Measurements from ENCODE around the gene FKBP1A.
"Not testable (repeated sequence)": the region's sequence is repeated elsewhere in the genome, so short reads cannot be mapped to it uniquely, and the experiment has no call there.

Gene FKBP1A

DNA sequence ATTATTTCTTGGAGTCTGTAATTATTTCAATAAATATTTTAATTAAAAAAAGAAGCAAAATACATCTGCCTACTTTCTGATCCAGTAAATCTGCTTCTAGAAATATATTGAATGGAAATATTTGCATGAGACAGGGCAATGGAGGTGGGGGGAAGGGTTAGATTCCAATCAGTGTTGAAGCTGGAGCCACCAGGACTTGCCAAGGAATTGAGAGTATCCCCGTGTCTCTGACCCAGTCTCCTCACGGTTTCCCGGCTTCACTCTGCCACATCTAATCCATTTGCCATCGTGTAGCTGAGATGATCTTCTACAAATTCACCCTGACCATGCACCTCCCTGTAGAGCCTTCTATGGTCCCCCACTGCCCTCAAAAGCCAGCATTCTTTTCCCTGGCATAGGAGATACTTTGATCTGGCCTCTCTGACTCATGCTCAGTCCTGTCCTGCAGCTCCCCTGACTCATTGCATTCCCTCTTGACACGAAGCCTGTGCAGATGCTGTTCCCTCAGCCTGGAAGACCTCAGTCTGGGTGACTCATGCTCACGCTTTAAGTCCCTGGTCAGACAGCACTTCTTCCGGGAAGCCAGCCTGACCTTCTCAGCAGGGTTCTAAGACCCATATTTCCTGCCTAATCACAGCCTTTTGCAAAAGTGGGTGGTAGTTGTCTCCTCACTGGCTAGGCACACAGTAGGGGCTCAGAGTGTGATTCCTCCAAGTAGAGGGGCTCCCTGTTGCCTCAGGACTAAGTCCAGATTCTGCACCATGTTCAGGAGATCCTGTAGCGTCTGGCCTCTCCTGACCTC, 23.0 kb upstream of the FKBP1A start:
- H3K4me1 ChIP-seq (ENCODE audit: control insufficient read depth, insufficient read depth, low read length) = no peaks in the 10 kb centered on the region
- H3K9me3 ChIP-seq (ENCODE audit: control insufficient read depth, insufficient read depth, low read length) = no peaks in the 10 kb centered on the region
- no peaks in the 10 kb centered on the region for H3K36me3 ChIP-seq (ENCODE audit: control insufficient read depth, insufficient read depth, low read length)
- H3K27me3 ChIP-seq (ENCODE audit: control insufficient read depth, insufficient read depth, low read length) = no peaks in the 10 kb centered on the region
- H3K4me3 ChIP-seq (ENCODE audit: low read depth, low read length) = no peak overlapping the region
- no peak overlapping the region for H3K9ac ChIP-seq (ENCODE audit: low read depth, low read length)

DNA sequence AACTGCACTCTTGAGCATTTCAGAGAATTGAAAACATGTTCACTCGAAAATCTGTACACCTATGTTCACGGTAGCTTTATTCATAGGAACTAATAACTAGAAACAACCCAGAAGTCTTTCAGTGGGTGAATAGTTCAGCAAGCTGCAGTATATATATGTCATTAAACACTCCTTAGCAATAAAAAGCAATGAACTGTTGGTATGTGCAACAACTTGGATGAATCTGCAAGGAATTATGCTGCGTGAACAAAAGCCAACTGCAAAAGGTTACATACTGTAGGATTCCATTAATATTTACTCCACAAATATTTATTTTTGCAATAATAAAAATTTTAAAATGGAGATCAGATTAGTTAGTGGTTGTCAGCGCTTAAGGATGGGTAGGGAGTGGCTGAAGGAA, 22.1 kb upstream of the FKBP1A start:
- H3K36me3 ChIP-seq (ENCODE audit: control insufficient read depth, insufficient read depth, low read length) = no peaks in the 10 kb centered on the region
- no peaks in the 10 kb centered on the region for H3K27me3 ChIP-seq (ENCODE audit: control insufficient read depth, insufficient read depth, low read length)
- H3K4me3 ChIP-seq (ENCODE audit: low read depth, low read length) = no peak overlapping the region
- no peaks in the 10 kb centered on the region for H3K9me3 ChIP-seq (ENCODE audit: control insufficient read depth, insufficient read depth, low read length)
- H3K9ac ChIP-seq (ENCODE audit: low read depth, low read length) = no peak overlapping the region
- H3K4me1 ChIP-seq (ENCODE audit: control insufficient read depth, insufficient read depth, low read length) = no peaks in the 10 kb centered on the region

GRCh38 chr20:1405801-1406200, 12.9 kb upstream of the FKBP1A start:
- H3K4me3 ChIP-seq (ENCODE audit: low read depth, low read length) = no peak overlapping the region
- H3K27me3 ChIP-seq (ENCODE audit: control insufficient read depth, insufficient read depth, low read length) = peaks cover 3% of the 10 kb centered on the region
- no peak overlapping the region for H3K9ac ChIP-seq (ENCODE audit: low read depth, low read length)
- H3K36me3 ChIP-seq (ENCODE audit: control insufficient read depth, insufficient read depth, low read length) = no peaks in the 10 kb centered on the region
- H3K4me1 ChIP-seq (ENCODE audit: control insufficient read depth, insufficient read depth, low read length) = no peaks in the 10 kb centered on the region
- H3K9me3 ChIP-seq (ENCODE audit: control insufficient read depth, insufficient read depth, low read length) = no peaks in the 10 kb centered on the region

DNA sequence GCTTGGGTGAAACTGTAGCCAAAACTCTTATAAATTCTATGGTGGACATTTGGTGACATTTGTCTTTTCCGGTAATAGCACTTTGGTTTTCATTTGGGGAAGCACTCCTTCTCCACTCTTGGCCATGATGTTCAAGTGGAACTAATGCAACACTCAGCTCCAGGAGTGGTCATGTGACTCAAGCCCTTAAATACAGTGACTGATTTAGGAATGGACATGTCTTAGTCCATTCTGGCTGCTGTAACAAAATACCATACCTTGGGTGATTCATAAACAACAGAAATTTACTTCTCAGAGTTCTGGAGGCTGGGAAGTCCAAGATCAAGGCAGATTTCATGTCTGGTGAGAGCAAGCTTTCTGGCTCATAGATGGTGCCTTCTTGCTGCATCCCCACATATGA, 10.8 kb upstream of the FKBP1A start:
- Histone ChIP-seq H3K9me3 (ENCODE audit: control insufficient read depth, insufficient read depth, low read length) (no peaks in the 10 kb centered on the region), H3K4me1 (ENCODE audit: control insufficient read depth, insufficient read depth, low read length) (no peaks in the 10 kb centered on the region), H3K36me3 (ENCODE audit: control insufficient read depth, insufficient read depth, low read length) (no peaks in the 10 kb centered on the region), H3K9ac (ENCODE audit: low read depth, low read length) (no peak overlapping the region), H3K4me3 (ENCODE audit: low read depth, low read length) (no peak overlapping the region), H3K27me3 (ENCODE audit: control insufficient read depth, insufficient read depth, low read length) (no peaks in the 10 kb centered on the region)

- H3K4me3 ChIP-seq (ENCODE audit: low read depth, low read length) = no peak overlapping the region
- H3K9me3 ChIP-seq (ENCODE audit: control insufficient read depth, insufficient read depth, low read length) = no peaks in the 10 kb centered on the region
- H3K9ac ChIP-seq (ENCODE audit: low read depth, low read length) = no peak overlapping the region
- H3K4me1 ChIP-seq (ENCODE audit: control insufficient read depth, insufficient read depth, low read length) = no peaks in the 10 kb centered on the region
- H3K36me3 ChIP-seq (ENCODE audit: control insufficient read depth, insufficient read depth, low read length) = no peaks in the 10 kb centered on the region
- peaks cover 3% of the 10 kb centered on the region for H3K27me3 ChIP-seq (ENCODE audit: control insufficient read depth, insufficient read depth, low read length)
These were observed 9.3 kb upstream of the FKBP1A start for GRCh38 chr20:1402149-1402548.

DNA sequence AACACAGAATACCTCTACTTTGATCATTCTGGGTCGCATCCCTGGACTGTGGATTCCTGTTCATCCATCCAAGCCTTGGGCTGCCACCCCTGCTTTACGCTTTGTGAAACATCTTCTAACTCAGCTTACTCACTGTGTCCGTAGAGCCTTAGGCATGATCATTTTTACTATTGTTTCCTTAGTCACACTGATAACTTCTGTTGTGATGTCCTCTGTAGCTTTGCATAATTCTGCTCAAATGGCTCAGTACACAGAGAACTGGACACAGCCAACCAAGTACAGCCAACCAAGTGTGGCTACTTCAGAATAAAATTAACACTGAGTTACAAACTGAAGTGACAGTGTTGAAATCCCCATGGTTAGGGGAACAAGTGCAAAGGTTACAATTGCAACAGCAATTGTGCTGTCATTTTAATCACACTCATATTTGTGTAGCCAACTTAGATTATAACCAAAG, 8.6 kb upstream of the FKBP1A start:
- Histone ChIP-seq H3K4me1 (ENCODE audit: control insufficient read depth, insufficient read depth, low read length) (no peaks in the 10 kb centered on the region), H3K4me3 (ENCODE audit: low read depth, low read length) (no peak overlapping the region), H3K27me3 (ENCODE audit: control insufficient read depth, insufficient read depth, low read length) (peaks cover 5% of the 10 kb centered on the region), H3K9ac (ENCODE audit: low read depth, low read length) (no peak overlapping the region), H3K9me3 (ENCODE audit: control insufficient read depth, insufficient read depth, low read length) (no peaks in the 10 kb centered on the region), H3K36me3 (ENCODE audit: control insufficient read depth, insufficient read depth, low read length) (no peaks in the 10 kb centered on the region)

GRCh38 chr20:1399678-1400366, 7.0 kb upstream of the FKBP1A start:
- not testable (repeated sequence) for H3K36me3 ChIP-seq (ENCODE audit: control insufficient read depth, insufficient read depth, low read length); H3K9ac ChIP-seq (ENCODE audit: low read depth, low read length)
- peaks cover 12% of the 10 kb centered on the region for H3K27me3 ChIP-seq (ENCODE audit: control insufficient read depth, insufficient read depth, low read length)

DNA sequence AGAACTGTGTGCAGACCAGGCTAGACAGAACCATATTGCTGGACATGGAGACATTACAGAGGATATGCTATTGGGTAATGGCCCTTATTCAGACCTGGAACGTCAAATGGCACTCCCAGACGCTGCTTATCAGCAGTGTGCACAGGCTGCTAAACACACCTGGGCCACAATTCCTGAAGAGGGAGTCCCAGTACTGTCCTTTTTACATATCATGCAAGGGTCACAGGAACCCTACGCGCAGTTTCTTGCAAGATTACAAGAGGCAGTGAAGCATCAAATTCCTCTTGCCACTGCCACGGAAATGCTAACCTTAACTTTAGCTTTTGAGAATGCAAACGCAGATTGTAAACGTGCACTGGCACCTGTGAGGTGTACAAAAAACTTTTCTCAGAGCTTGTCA, 5.3 kb upstream of the FKBP1A start:
- not testable (repeated sequence) for H3K4me1 ChIP-seq (ENCODE audit: control insufficient read depth, insufficient read depth, low read length); H3K4me3 ChIP-seq (ENCODE audit: low read depth, low read length); H3K36me3 ChIP-seq (ENCODE audit: control insufficient read depth, insufficient read depth, low read length); H3K9me3 ChIP-seq (ENCODE audit: control insufficient read depth, insufficient read depth, low read length); H3K9ac ChIP-seq (ENCODE audit: low read depth, low read length)
- H3K27me3 ChIP-seq (ENCODE audit: control insufficient read depth, insufficient read depth, low read length) = peaks cover 12% of the 10 kb centered on the region

More at GRCh38 chr20:1399678-1400366, 7.0 kb upstream of the FKBP1A start:
- not testable (repeated sequence) for H3K9me3 ChIP-seq (ENCODE audit: control insufficient read depth, insufficient read depth, low read length); H3K4me3 ChIP-seq (ENCODE audit: low read depth, low read length); H3K4me1 ChIP-seq (ENCODE audit: control insufficient read depth, insufficient read depth, low read length)

DNA sequence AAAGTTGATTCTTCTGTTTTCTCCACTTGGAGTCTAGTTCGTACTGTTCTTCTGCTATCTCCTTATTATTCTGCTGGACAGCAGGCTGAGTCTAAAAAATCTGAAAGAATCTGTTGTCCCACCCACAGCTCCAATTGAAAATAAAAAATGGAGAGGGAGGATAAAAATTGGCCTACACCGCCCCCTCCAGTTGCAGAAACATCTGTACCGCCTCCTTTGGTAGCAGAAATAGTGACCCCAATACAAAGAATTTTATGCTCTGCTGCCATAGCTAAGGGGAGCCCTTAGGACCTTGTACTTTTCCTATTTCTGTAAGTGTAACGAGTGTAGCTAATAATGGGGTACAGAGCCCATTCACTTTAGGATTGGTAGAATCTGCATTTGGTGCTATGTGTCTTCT, 4.9 kb upstream of the FKBP1A start:
- H3K9ac ChIP-seq (ENCODE audit: low read depth, low read length) = no peak overlapping the region
- no peaks in the 10 kb centered on the region for H3K9me3 ChIP-seq (ENCODE audit: control insufficient read depth, insufficient read depth, low read length)
- no peaks in the 10 kb centered on the region for H3K4me1 ChIP-seq (ENCODE audit: control insufficient read depth, insufficient read depth, low read length)
- no peaks in the 10 kb centered on the region for H3K36me3 ChIP-seq (ENCODE audit: control insufficient read depth, insufficient read depth, low read length)
- H3K27me3 ChIP-seq (ENCODE audit: control insufficient read depth, insufficient read depth, low read length) = peaks cover 12% of the 10 kb centered on the region
- no peak overlapping the region for H3K4me3 ChIP-seq (ENCODE audit: low read depth, low read length)

DNA sequence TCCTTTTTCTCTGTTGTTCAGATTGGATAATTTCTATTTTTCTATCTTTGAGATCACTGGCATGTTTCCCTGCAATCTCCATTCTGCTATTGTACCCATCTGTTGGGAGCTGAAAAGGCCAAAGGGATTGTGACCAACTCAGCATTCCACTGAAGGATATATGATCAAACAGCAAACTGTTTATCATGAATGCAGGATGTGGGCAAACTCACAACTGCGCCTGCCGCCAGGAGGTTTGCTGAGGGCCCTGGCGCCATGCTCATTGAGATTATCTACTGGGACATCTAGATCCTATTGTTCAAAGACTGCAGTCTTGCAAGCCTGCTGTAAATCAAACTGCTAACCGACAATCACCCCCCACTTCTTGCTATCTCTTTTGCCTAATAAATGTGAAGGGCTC, 3.8 kb upstream of the FKBP1A start:
- peaks cover 2% of the 10 kb centered on the region for H3K4me1 ChIP-seq (ENCODE audit: control insufficient read depth, insufficient read depth, low read length)

GRCh38 chr20:1396264-1396663, 3.4 kb upstream of the FKBP1A start:
- Histone ChIP-seq H3K4me3 (ENCODE audit: low read depth, low read length) (no peak overlapping the region), H3K27me3 (ENCODE audit: control insufficient read depth, insufficient read depth, low read length) (peaks cover 12% of the 10 kb centered on the region)

More for the DNA sequence above, 3.8 kb upstream of the FKBP1A start:
- H3K9ac ChIP-seq (ENCODE audit: low read depth, low read length) = no peak overlapping the region
- no peaks in the 10 kb centered on the region for H3K36me3 ChIP-seq (ENCODE audit: control insufficient read depth, insufficient read depth, low read length)
- H3K4me3 ChIP-seq (ENCODE audit: low read depth, low read length) = no peak overlapping the region
- H3K9me3 ChIP-seq (ENCODE audit: control insufficient read depth, insufficient read depth, low read length) = no peaks in the 10 kb centered on the region
- peaks cover 12% of the 10 kb centered on the region for H3K27me3 ChIP-seq (ENCODE audit: control insufficient read depth, insufficient read depth, low read length)

GRCh38 chr20:1394686-1395085, 1.8 kb upstream of the FKBP1A start:
- H3K36me3 ChIP-seq (ENCODE audit: control insufficient read depth, insufficient read depth, low read length) = no peaks in the 10 kb centered on the region
- no peak overlapping the region for H3K4me3 ChIP-seq (ENCODE audit: low read depth, low read length)
- H3K9ac ChIP-seq (ENCODE audit: low read depth, low read length) = no peak overlapping the region
- no peaks in the 10 kb centered on the region for H3K9me3 ChIP-seq (ENCODE audit: control insufficient read depth, insufficient read depth, low read length)
- H3K27me3 ChIP-seq (ENCODE audit: control insufficient read depth, insufficient read depth, low read length) = peaks cover 12% of the 10 kb centered on the region
- peaks cover 10% of the 10 kb centered on the region for H3K4me1 ChIP-seq (ENCODE audit: control insufficient read depth, insufficient read depth, low read length)

More at GRCh38 chr20:1396264-1396663, 3.4 kb upstream of the FKBP1A start:
- H3K9ac ChIP-seq (ENCODE audit: low read depth, low read length) = no peak overlapping the region
- H3K9me3 ChIP-seq (ENCODE audit: control insufficient read depth, insufficient read depth, low read length) = no peaks in the 10 kb centered on the region
- H3K36me3 ChIP-seq (ENCODE audit: control insufficient read depth, insufficient read depth, low read length) = no peaks in the 10 kb centered on the region
- peaks cover 4% of the 10 kb centered on the region for H3K4me1 ChIP-seq (ENCODE audit: control insufficient read depth, insufficient read depth, low read length)

All from iPS-15b (cell line).